ENCODE results near the gene CYB561. TPM values are rescaled to one million over a fixed set of nuclear protein-coding genes. Genes with fewer than 3 reads are reported as not detected.

The CYB561 gene
- total and polyA plus RNA-seq, 9 of the 15 experiments (the other 6 are each of a cell fraction or from before 2014, with no cell fraction given), result 4.0 to 30.8 (median 17.4) TPM

- TF ChIP-seq AFF1 (IDR thresholded peaks at IDR 0.05; ENCODE audit: low read depth in 1 of 2, partially characterized antibody in 2 of 2) (no peak), ZNF445 (CRISPR knock-in tag; IDR thresholded peaks at IDR 0.05; ENCODE audit: low read depth) (no peak), HEY1 (CRISPR knock-in tag; IDR thresholded peaks at IDR 0.05; ENCODE audit: borderline replicate concordance) (no peak), ZNF324 (CRISPR knock-in tag; IDR thresholded peaks at IDR 0.05) (no peak), HMGN3 (IDR thresholded peaks at IDR 0.05; ENCODE audit: borderline replicate concordance, extremely low read depth, insufficient read length, low read depth, low read length) (peak; percentile 36), U2AF1 (optimal IDR thresholded peaks at IDR 0.05; ENCODE audit: low read depth, low read length) (no peak), NR2C2 (CRISPR knock-in tag; IDR thresholded peaks at IDR 0.05) (no peak), NR2C2 (tag; IDR thresholded peaks at IDR 0.05) (no peak), ELF1 (tag; IDR thresholded peaks at IDR 0.05) (0 out of 2 replicates have a peak, but pooled peaks have one; percentile 18), NRF1 (conservative IDR thresholded peaks at IDR 0.05 in 1 of 2, IDR thresholded peaks at IDR 0.05 in 1 of 2) (peak in 1 of 2 experiments; percentile 70; a peak in 2 of 4 replicates), NFE2 (IDR thresholded peaks at IDR 0.05; ENCODE audit: low read depth) (no peak), THAP12 (CRISPR knock-in tag; IDR thresholded peaks at IDR 0.05) (no peak), MAZ (CRISPR knock-in tag; conservative IDR thresholded peaks at IDR 0.05 in 1 of 2, IDR thresholded peaks at IDR 0.05 in 1 of 2) (peak in 1 of 2 experiments; percentile 73; a peak in 1 of 4 replicates), ZNF174 (CRISPR knock-in tag; IDR thresholded peaks at IDR 0.05) (no peak), PHF8 (IDR thresholded peaks at IDR 0.05; ENCODE audit: borderline replicate concordance, low read length) (peak; percentile 21; the same call in 1 of the 2 replicates), UBTF (IDR thresholded peaks at IDR 0.05; ENCODE audit: borderline replicate concordance in 1 of 2, low read depth in 2 of 2, low read length in 2 of 2) (0 out of 4 replicates have a peak, but pooled peaks of 1 of the 2 experiments have one; percentile 68), MAX (CRISPR knock-in tag; IDR thresholded peaks at IDR 0.05) (0 out of 2 replicates have a peak, but pooled peaks have one; percentile 41)
These were observed 30.9 kb upstream of the CYB561 start, which contains the start of gene ACE (continued) for GRCh38 chr17:63476854-63477479.
